Mesothelial cell of epicardium (in vitro differentiated cells): ENCODE data around the gene ZNF467. TPM values are rescaled to one million over a fixed set of nuclear protein-coding genes. Genes with fewer than 3 reads are reported as not detected.

Experiments used
- DNase-seq, 2 experiments: peaks; one replicate each; pipeline ENCODE4 v3.0.0; 2021; ENCODE audit warnings: low spot score in 2 of 2; ENCODE audit not compliant: unreplicated experiment in 2 of 2
- H3K27ac Mint-ChIP-seq: 2 replicates; pipeline ENCODE4 v1.8.0; 2021; ENCODE audit warnings: mixed read lengths
- H3K27me3 Mint-ChIP-seq: 2 replicates; pipeline ENCODE4 v1.8.0; 2021; ENCODE audit warnings: low read depth, mixed read lengths
- H3K36me3 Mint-ChIP-seq: 2 replicates; pipeline ENCODE4 v1.8.0; 2021; ENCODE audit warnings: mixed read lengths
- H3K4me1 Mint-ChIP-seq: 2 replicates; pipeline ENCODE4 v1.8.0; 2021; ENCODE audit warnings: mixed read lengths
- H3K4me3 Mint-ChIP-seq: 2 replicates; pipeline ENCODE4 v1.8.0; 2021; ENCODE audit warnings: mild to moderate bottlenecking, moderate library complexity, mixed read lengths
- H3K9me3 Mint-ChIP-seq: 2 replicates; pipeline ENCODE4 v1.8.0; 2021; ENCODE audit warnings: mixed read lengths
- total RNA-seq: library from RNA; stranded (reverse); gene quantifications from 3 replicates; pipeline ENCODE4 v1.2.1, GENCODE V29; 2021
- TF ChIP-seq, protein P1 (sequence below): fragments of 200-600 bp; sonication (generic); IDR thresholded peaks from one replicate; pipeline ENCODE4 v1.5.0; 2021; ENCODE audit warnings: antibody characterized with exemption; ENCODE audit not compliant: unreplicated experiment

The ZNF467 gene
- total RNA-seq, 1 donor from 2014 or later = 38.9 TPM

DNA sequence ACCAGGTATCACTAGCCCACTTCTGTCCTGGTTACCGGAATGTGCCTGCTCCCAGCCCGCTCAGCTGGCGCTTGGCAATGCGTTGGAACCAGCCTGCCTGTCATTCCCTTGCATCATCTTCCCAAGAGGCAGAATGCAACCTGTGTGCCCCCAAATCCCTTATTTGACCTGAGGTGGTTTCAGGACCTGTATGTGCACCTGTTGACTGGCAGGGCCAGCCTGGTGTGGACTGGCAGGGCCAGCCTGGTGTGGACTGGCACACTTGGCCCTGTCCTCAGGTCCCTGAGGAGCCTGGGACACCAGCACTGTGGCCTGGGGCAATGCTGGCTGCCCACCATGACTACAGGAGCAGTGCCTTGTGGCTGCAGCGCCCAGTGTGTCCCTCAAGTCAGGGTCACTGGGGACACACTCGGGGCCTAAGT, 38.2 kb downstream of the ZNF467 start:
- TF ChIP-seq, protein P1, sequence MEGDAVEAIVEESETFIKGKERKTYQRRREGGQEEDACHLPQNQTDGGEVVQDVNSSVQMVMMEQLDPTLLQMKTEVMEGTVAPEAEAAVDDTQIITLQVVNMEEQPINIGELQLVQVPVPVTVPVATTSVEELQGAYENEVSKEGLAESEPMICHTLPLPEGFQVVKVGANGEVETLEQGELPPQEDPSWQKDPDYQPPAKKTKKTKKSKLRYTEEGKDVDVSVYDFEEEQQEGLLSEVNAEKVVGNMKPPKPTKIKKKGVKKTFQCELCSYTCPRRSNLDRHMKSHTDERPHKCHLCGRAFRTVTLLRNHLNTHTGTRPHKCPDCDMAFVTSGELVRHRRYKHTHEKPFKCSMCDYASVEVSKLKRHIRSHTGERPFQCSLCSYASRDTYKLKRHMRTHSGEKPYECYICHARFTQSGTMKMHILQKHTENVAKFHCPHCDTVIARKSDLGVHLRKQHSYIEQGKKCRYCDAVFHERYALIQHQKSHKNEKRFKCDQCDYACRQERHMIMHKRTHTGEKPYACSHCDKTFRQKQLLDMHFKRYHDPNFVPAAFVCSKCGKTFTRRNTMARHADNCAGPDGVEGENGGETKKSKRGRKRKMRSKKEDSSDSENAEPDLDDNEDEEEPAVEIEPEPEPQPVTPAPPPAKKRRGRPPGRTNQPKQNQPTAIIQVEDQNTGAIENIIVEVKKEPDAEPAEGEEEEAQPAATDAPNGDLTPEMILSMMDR = no peak
- H3K27me3 Mint-ChIP-seq = peaks cover 13% of the 10 kb centered on the region
- peaks cover 4% of the 10 kb centered on the region for H3K36me3 Mint-ChIP-seq
- no peaks in the 10 kb centered on the region for H3K9me3 Mint-ChIP-seq
- H3K4me1 Mint-ChIP-seq = peaks cover 2% of the 10 kb centered on the region
- H3K4me3 Mint-ChIP-seq = no peak overlapping the region
- H3K27ac Mint-ChIP-seq = no peak overlapping the region
- DNase-seq = no peak

DNA sequence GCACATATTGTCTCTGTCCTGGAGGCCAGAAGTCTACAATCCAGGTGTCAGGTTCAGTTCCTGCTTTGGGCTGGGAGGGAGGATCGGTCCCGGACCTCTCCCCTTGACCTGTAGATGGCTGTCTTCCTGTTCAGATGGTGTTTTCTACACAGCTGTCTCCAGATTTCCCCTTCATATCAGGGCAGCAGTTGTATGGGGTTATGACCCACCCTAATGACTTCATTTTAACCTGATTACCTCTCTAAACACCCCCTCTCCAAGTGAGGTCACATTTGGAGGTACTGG, 38.7 kb downstream of the ZNF467 start:
- TF ChIP-seq, protein P1 = no peak
- H3K27me3 Mint-ChIP-seq = peaks cover 12% of the 10 kb centered on the region
- no peak for DNase-seq
- no peak overlapping the region for H3K4me3 Mint-ChIP-seq
- H3K36me3 Mint-ChIP-seq = peaks cover 4% of the 10 kb centered on the region
- H3K9me3 Mint-ChIP-seq = no peaks in the 10 kb centered on the region
- H3K4me1 Mint-ChIP-seq = peaks cover 2% of the 10 kb centered on the region
- H3K27ac Mint-ChIP-seq = no peak overlapping the region

DNA sequence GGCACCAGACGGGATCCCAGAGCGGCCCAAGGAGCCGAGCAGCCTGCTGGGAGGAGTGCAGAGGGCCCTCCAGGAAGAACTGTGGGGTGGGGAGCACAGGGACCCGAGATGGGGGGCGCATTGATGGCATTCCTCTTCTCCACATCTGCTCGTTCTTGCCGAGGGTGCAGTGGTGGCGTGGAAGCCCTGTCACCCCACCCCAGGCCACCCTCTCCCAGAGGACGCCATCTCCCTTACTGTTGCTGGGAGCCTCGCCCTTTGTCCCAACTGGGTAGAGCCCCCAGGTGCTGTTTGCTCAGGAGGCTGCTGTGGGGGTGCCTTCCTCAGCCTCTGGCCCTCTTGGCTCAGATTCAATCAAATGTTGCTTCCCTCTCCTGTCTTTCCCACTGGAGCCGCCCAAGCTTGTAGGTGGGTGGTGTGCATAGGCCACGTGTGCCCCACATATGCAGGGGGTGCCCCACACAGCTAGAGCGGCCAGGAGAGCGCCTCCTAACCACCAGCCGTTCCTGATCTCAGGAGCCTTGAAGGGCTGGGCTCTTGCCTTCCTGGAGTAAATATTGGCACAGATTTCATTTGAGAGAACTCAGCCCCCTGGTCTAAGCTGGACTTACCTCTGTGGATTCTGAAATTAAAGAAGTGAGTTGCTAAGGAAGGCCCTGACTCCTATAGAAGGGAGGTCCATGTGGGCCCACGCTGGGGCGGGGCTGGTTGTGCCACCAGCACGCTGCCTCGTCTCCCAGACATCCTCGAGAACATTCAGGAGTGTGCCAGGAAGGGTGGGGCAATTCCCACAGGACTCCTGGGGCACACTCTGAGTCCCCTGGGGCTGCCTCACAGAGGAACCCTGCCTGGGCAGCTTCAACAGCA, 39.2 kb downstream of the ZNF467 start:
- TF ChIP-seq, protein P1 = no peak
- no peak for DNase-seq
- Mint-ChIP-seq H3K27me3 (peaks cover 9% of the 10 kb centered on the region), H3K9me3 (no peaks in the 10 kb centered on the region), H3K4me1 (peaks cover 2% of the 10 kb centered on the region), H3K4me3 (no peak overlapping the region), H3K27ac (no peak overlapping the region), H3K36me3 (peaks cover 7% of the 10 kb centered on the region)

DNA sequence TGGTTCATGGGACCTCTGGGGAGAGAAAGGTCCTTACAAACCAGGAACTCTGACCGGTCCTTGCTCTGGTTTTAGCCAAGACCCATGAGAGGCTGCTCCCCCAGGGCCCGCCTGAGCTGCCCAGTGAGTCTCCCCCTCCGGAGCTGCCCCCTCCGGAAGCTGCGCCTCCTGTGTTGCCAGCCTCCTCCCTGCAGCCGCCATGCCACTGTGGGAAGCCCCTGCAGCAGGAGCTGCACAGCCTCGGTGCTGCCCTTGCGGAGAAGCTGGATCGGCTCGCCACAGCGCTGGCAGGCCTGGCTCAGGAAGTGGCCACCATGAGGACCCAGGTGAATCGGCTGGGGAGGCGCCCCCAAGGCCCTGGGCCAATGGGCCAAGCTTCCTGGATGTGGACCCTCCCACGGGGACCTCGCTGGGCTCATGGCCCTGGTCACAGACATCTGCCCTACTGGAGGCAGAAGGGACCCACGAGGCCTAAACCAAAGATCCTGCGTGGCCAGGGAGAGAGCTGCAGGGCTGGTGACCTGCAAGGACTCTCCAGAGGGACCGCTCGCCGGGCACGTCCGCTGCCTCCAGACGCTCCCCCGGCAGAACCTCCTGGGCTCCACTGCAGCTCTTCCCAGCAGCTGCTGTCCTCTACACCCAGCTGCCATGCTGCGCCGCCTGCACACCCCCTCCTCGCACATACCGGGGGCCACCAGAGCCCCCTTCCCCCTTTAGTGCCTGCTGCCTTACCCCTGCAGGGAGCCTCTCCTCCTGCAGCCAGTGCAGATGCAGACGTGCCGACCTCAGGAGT, 40.1 kb downstream of the ZNF467 start:
- Mint-ChIP-seq H3K4me3 (no peak overlapping the region), H3K4me1 (peaks cover 2% of the 10 kb centered on the region), H3K9me3 (no peaks in the 10 kb centered on the region), H3K27ac (no peak overlapping the region), H3K36me3 (peaks cover 7% of the 10 kb centered on the region), H3K27me3 (peaks cover 7% of the 10 kb centered on the region)
- no peak for DNase-seq
- TF ChIP-seq, protein P1 = no peak

DNA sequence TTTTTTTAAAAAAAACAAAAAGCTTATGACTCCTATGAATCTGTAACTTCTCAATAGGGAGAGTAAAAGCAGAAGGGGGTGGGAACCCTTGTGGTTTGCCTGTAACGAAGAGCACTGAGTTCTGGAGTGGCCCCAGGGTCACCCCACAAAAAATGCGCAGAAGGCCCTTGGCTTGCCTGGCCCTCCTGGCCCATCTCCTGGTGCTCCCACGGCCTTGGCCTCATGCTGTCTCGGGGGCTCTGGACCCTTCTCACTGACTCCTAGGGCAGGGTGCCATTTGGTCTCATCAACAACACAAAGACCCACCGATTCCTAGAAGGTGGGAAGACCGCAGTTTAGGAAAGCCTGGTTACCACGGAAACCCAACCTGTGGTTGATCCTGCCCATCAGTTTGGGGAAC, 40.8 kb downstream of the ZNF467 start:
- no peak overlapping the region for H3K4me3 Mint-ChIP-seq
- peaks cover 7% of the 10 kb centered on the region for H3K36me3 Mint-ChIP-seq
- H3K4me1 Mint-ChIP-seq = peaks cover 2% of the 10 kb centered on the region
- peaks cover 4% of the 10 kb centered on the region for H3K27me3 Mint-ChIP-seq
- no peak for DNase-seq
- TF ChIP-seq, protein P1 = no peak
- H3K27ac Mint-ChIP-seq = no peak overlapping the region
- no peaks in the 10 kb centered on the region for H3K9me3 Mint-ChIP-seq
